Measurements from ENCODE around the gene USP35.

The USP35 gene

GRCh38 chr11:78253797-78254196 is 65.1 kb downstream of the USP35 start:
- TF ChIP-seq CTCF (IDR thresholded peaks at IDR 0.05; ENCODE audit: borderline replicate concordance, control extremely low read depth, extremely low read depth, insufficient read depth, missing control alignments): no peak
- in situ Hi-C loops (cut with MboI; ENCODE audit: low sequenced_read_pairs, unreplicated experiment): no loop called here
- no peak for DNase-seq (ENCODE audit: low spot score)

- DNase-seq (ENCODE audit: low spot score): no peak
- TF ChIP-seq CTCF (IDR thresholded peaks at IDR 0.05; ENCODE audit: borderline replicate concordance, control extremely low read depth, extremely low read depth, insufficient read depth, missing control alignments): no peak
- in situ Hi-C loops (cut with MboI; ENCODE audit: low sequenced_read_pairs, unreplicated experiment): no loop called here
Observed at GRCh38 chr11:78254268-78254667, 65.5 kb downstream of the USP35 start.

GRCh38 chr11:78255919-78256318 is 67.2 kb downstream of the USP35 start:
- no peak for TF ChIP-seq CTCF (IDR thresholded peaks at IDR 0.05; ENCODE audit: borderline replicate concordance, control extremely low read depth, extremely low read depth, insufficient read depth, missing control alignments)
- DNase-seq (ENCODE audit: low spot score): no peak
- in situ Hi-C loops (cut with MboI; ENCODE audit: low sequenced_read_pairs, unreplicated experiment): no loop called here

GRCh38 chr11:78256962-78257361 is 68.2 kb downstream of the USP35 start:
- in situ Hi-C loops (cut with MboI; ENCODE audit: low sequenced_read_pairs, unreplicated experiment): no loop called here
- no peak for DNase-seq (ENCODE audit: low spot score)
- no peak for TF ChIP-seq CTCF (IDR thresholded peaks at IDR 0.05; ENCODE audit: borderline replicate concordance, control extremely low read depth, extremely low read depth, insufficient read depth, missing control alignments)

GRCh38 chr11:78257654-78258053 is 68.9 kb downstream of the USP35 start:
- no peak for DNase-seq (ENCODE audit: low spot score)
- no peak for TF ChIP-seq CTCF (IDR thresholded peaks at IDR 0.05; ENCODE audit: borderline replicate concordance, control extremely low read depth, extremely low read depth, insufficient read depth, missing control alignments)
- in situ Hi-C loops (cut with MboI; ENCODE audit: low sequenced_read_pairs, unreplicated experiment): no loop called here

- no peak for DNase-seq (ENCODE audit: low spot score)
- no peak for TF ChIP-seq CTCF (IDR thresholded peaks at IDR 0.05; ENCODE audit: borderline replicate concordance, control extremely low read depth, extremely low read depth, insufficient read depth, missing control alignments)
- in situ Hi-C loops (cut with MboI; ENCODE audit: low sequenced_read_pairs, unreplicated experiment): no loop called here
Observed at GRCh38 chr11:78259777-78260487, 71.2 kb downstream of the USP35 start.

Data from GM13976 (cell line).